Nucleus accumbens (tissue), 56 donors: ENCODE measurements around the gene ANKRD11.
"Not testable (repeated sequence)": the region's sequence is repeated elsewhere in the genome, so short reads cannot be mapped to it uniquely, and the experiment has no call there.

Experiments used
- DNase-seq, 56 donors: peaks; one replicate each; lab custom pipeline; 2025; lab: John Stamatoyannopoulos, UW

ANKRD11 gene

GRCh38 chr16:89278441-89279240, 211.7 kb downstream of the ANKRD11 start:
- no peak for DNase-seq

DNA sequence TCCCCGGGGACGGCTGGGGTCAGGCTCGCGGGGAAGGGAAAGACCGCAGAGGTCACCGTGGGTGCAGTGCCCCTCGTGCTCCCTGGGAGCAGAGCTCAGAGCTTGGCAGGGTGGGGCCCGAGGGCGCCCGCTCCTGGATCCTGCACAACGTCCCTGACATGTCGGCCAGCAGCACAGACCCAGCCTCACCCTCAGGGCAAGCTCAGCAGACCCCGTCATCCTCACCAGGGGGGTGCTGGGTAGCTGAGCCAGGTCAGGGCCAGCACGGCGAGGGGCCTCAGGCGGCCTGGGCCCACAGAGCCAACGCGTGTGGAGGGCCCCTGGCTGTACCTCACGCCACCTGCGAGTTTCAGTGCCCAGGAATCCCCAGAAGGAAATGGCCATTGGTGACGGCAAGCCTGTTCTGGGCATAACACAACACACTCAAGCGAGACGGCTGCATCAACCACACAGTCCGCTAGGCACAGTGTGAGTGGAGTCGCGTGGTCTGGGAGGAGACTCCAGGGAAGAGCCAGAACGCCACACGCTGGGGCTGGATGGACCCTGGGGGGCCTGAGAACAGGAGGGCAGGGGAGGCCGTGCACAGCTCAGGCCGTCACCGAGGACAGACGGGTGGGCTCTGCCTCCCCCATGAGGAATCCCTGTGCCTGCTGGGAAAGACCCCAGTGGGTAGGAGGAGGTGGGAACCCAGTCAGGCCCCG, 212.6 kb downstream of the ANKRD11 start:
- DNase-seq, result no peak

- DNase-seq, result no peak
Measured at GRCh38 chr16:89277049-89277448, 213.3 kb downstream of the ANKRD11 start.

DNA sequence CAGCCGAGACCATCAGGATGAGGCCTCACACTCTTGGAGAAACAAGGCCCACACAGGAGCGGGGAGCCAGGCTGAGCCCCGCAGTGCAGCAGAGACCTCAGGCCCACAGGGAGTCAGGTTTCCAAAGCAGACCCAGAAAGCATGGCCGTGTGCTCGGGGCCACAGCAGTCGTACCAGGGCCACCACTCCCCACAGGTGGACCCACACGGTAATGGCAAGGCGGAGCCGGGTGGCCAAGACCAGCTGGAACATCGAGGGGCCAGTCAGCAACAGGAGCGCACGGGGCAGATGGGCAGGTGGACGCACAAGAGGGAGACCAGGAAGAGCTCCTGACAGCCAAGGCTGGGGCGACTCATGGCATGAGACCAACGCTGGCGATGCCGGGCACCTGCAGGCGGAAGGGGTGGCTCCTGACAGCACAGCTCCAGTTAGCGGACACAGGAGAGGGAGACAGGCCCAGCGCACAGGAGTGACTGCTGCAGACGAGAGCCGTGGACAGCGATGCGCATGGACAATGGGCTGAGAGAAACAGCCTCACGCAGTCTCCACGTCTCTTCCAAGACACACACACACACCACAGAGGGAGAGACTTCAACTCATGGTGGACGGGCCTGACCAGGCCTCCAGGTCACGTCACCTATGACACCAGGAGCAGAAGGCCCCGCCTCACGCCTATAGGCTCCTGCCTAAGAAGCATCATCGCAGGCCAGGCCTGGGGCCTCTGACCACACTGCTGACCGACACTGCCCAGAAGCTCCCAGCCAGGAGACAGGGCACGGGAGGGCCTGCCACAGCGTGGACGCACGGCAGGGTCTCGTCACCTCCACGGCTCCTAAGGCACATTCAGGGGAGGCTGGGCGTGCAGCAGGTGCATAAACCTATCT, 214.3 kb downstream of the ANKRD11 start:
- no peak for DNase-seq

DNA sequence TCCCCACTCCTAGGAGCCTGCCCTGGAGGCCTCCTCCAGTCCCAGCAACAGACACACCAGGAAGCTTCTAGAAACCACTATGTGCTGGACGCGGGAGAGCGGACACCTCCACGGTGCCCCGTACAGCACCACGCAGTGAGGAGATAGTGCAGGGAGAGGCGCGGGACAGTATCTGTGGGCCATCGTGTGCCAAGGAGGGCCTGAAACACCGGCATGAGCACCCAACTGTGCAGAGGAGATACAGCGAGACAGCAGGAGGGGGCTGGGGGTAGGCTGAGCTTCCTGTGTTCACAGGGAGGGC, 215.1 kb downstream of the ANKRD11 start:
- DNase-seq, result no peak

DNA sequence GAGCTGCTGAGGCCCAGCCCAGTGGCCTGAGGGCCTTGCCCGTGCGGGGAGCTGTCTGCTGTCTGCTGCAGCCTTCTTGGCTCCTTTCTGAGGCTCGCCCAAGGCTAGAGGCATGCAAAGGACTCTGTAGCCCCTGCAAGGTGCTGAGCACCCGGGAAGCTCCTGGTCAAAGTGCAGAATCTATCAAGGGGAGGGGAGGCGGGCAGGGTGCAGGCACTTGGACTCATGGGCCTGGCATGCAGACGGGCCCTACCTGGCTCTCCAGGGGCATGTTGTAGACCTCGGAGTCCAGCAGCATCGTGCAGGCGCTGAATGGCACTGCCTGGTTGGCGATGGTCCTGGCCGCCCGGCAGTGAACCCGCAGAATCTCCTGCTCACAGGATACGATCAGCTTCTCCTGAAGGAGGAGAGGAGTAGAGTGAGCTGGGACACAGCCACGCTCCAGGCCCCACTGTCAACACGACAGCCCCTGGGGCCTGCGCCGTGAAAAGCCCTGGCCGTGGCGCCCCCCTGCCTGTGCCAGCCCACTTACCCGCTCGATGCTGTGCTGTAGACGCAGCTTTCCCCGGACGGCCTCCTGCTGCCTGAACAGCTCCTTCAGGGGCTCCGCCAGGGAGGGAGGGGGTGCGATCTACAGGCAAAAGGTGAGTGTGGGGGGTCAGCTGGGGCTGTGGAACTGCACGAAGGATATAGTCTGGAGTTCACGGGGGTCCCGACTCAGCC, 215.6 kb downstream of the ANKRD11 start:
- no peak for DNase-seq

GRCh38 chr16:89273741-89274472, 216.5 kb downstream of the ANKRD11 start:
- no peak for DNase-seq

DNA sequence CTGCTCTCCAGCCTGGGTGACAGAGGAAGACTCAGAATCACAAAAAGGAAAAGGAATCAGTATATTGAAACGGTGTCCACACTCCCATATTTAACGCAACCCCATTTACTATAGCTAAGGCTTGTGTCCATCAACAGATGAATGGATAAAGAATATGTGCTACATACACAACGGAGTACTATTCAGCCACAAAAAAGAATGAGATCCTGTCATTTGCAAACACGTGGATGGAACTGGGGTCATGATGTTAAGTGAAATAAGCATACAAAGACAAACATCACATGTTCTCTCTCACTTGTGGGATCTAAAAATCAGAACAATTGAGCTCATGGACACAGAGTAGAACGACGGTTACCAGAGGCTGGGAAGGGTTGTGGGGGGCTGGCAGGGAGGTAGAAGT, 217.7 kb downstream of the ANKRD11 start:
- no peak for DNase-seq

DNA sequence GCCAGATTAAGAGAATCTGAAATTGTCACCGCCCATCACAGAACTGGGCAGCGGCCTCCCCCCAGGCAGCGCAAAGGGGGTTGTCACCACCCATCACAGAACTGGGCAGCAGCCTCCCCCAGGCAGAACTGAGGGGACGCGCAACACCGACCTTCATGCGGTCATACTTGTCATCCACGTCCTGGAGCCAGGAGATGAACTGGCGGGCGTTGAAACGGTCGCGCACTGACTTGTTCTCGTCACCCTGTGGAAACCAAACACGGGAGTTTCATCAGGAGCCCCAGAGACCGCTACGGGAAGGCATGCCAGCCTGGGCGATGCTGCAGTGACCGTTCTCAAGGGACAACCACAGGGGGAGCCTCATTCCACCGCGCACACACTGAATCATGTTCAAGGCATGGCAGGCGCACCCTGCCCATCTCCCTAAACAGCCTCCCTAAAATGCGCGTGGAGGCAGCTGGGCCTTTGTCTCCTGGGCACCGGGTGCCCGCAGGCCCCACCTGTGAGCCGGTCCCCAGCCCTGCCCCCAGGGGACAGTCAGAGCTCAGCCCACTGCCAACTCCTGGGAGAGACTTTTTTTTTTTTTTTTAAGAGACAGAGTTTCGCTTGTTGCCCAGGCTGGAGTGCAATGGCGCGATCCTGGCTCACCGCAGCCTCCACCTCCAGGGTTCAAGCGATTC, 219.6 kb downstream of the ANKRD11 start:
- no peak for DNase-seq

- no peak for DNase-seq
Measured at GRCh38 chr16:89269805-89270665, 220.3 kb downstream of the ANKRD11 start.

GRCh38 chr16:89268987-89269735, 221.2 kb downstream of the ANKRD11 start:
- DNase-seq, result no peak

GRCh38 chr16:89268585-89268984, 221.8 kb downstream of the ANKRD11 start:
- DNase-seq, result no peak

GRCh38 chr16:89267746-89268145, 222.6 kb downstream of the ANKRD11 start:
- DNase-seq, result not testable (repeated sequence)

DNA sequence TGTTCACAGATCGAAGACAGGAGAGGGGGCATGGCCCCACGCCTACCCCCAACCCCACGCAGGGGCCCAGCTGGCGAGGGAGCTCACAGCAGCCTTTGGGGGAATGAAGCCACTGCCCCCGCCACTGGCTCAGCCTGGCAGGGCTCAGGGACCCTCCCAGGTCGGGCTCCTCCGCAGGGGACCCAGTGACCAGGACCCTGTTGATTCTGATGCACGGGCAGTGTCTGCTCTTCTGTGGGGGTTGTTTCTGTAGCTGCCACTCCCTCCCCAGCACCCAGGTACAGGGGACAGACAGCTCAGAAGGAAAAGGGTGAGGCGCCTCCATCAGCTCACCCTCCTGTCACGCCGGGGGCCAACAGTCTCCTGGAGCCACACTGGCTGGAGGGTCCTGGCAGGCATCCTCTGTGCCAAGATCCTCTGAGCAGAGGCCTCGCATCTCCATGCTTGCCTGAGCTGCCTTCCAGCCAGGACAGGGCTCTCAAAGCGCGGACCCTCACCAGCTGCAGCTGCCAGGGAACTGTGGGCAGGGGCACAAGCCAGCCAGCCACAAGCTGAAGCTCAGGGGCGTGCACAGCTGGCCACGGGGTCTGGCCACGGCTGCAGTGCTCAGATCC, 223.7 kb downstream of the ANKRD11 start:
- no peak for DNase-seq

- DNase-seq, result no peak
Measured at GRCh38 chr16:89265647-89266046, 224.7 kb downstream of the ANKRD11 start.

DNA sequence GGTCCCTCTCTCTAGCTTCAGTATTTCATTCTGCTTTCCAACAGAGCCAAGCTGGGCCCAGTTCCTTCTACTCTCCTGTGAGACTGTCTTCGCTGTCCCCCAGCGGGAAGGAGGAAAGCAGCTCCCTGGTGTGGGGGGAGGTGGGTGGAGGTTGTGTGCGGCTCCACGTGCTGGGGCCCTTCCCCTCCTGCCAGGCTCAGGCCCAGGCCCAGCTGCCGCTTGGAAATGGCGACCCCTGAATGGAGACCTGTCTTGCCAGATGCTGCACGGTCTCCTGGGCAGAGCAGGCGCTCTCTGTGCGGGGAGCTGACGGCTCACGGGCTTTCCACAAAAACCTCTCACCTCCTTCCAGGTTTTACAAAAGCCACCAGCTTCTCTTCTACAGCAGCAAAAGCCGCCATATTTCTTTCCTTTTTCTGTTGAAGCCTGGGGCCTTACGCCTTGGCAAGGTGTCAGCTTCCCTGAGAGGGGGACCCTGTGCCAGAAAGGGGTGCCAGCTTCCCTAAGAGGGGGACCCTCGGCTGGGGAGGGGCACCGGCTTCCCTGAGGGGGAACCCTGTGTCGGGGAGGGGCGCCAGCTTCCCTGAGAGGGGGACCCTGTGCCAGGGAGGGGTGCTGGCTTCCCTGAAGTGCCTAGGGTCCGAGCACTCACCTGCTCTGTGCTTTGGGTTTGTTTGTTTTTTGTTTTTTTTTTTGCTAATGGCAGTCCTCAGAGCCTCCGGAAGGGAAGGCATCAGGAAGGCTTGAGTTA, 225.4 kb downstream of the ANKRD11 start:
- DNase-seq, result no peak
